Stimulated activated CD8-positive, alpha-beta memory T cell treated with anti-CD3 and anti-CD28 coated beads, Interleukin-4, amount 100 ng/mL, for 1 hour (primary cell): ENCODE measurements around the gene PEX11G.
A peak's percentile ranks its signal among the peaks of the same experiment; 100 is the strongest.

Experiments used
- DNase-seq, 2 donors: peaks; one replicate each; pipeline ENCODE4 v3.0.0-alpha.2; 2020; ENCODE audit warnings: low read depth in 2 of 2, low spot score in 1 of 2

Gene PEX11G

GRCh38 chr19:7488736-7489353 is at the start of gene PEX11G:
PEX11G (minus strand) TSS chr19:7489035; CDS start chr19:7489010, 25 bp downstream.
- DNase-seq = peak; percentile 80 to 81

- DNase-seq = no peak
These were observed 47.3 kb upstream of the PEX11G start for GRCh38 chr19:7535998-7536695.

GRCh38 chr19:7535047-7535997 is 46.5 kb upstream of the PEX11G start, which contains the start of gene PNPLA6:
PNPLA6 (plus strand) TSS chr19:7535717; CDS start chr19:7535789, 72 bp downstream.
- peak; percentile 74 to 86 for DNase-seq

GRCh38 chr19:7534531-7535046 is 45.8 kb upstream of the PEX11G start:
- no peak for DNase-seq

GRCh38 chr19:7533925-7534480 is 45.2 kb upstream of the PEX11G start:
- DNase-seq = peak; percentile 59 to 70

GRCh38 chr19:7533281-7533885 is 44.5 kb upstream of the PEX11G start:
- DNase-seq = no peak

GRCh38 chr19:7529610-7530490 is 41.0 kb upstream of the PEX11G start:
- no peak for DNase-seq

GRCh38 chr19:7529246-7529600 is 40.4 kb upstream of the PEX11G start:
- no peak for DNase-seq

GRCh38 chr19:7528522-7529245 is 39.8 kb upstream of the PEX11G start:
- no peak for DNase-seq

GRCh38 chr19:7528192-7528519 is 39.3 kb upstream of the PEX11G start:
- DNase-seq = no peak

- DNase-seq = no peak
These were observed 38.8 kb upstream of the PEX11G start for GRCh38 chr19:7527516-7528191.

GRCh38 chr19:7526059-7526929 is 37.5 kb upstream of the PEX11G start:
- DNase-seq = no peak

- no peak for DNase-seq
These were observed 36.3 kb upstream of the PEX11G start for GRCh38 chr19:7524992-7525739.

GRCh38 chr19:7524523-7524922 is 35.7 kb upstream of the PEX11G start:
- no peak for DNase-seq

- no peak for DNase-seq
These were observed 34.3 kb upstream of the PEX11G start for GRCh38 chr19:7522923-7523667.
